ENCODE results near the gene CCNT2.

CCNT2 gene

GRCh38 chr2:134988994-134989605 is 70.5 kb downstream of the CCNT2 start:
- H3K4me3 ChIP-seq = no peak overlapping the region
- no peak for DNase-seq (ENCODE audit: low spot score)

GRCh38 chr2:134999521-134999920 is 80.9 kb downstream of the CCNT2 start:
- Histone ChIP-seq H3K4me3 (no peak overlapping the region), H3K27ac (no peak overlapping the region)
- DNase-seq (ENCODE audit: low spot score) = no peak
- no peak for TF ChIP-seq CTCF (IDR thresholded peaks at IDR 0.05)

More at GRCh38 chr2:134988994-134989605, 70.5 kb downstream of the CCNT2 start:
- no peak overlapping the region for H3K27ac ChIP-seq
- TF ChIP-seq CTCF (IDR thresholded peaks at IDR 0.05) = no peak

- no peak for TF ChIP-seq CTCF (IDR thresholded peaks at IDR 0.05)
- no peak overlapping the region for H3K4me3 ChIP-seq
- no peak for DNase-seq (ENCODE audit: low spot score)
- no peak overlapping the region for H3K27ac ChIP-seq
These were observed 84.2 kb downstream of the CCNT2 start for GRCh38 chr2:135002836-135003235.

- H3K27ac ChIP-seq = no peak overlapping the region
- peak; percentile 76 for DNase-seq (ENCODE audit: low spot score)
- TF ChIP-seq CTCF (IDR thresholded peaks at IDR 0.05) = peak; percentile 86
- no peak overlapping the region for H3K4me3 ChIP-seq
These were observed 85.6 kb downstream of the CCNT2 start for GRCh38 chr2:135004005-135004746.

- no peak for TF ChIP-seq CTCF (IDR thresholded peaks at IDR 0.05)
- Histone ChIP-seq H3K4me3 (no peak overlapping the region), H3K27ac (no peak overlapping the region)
- DNase-seq (ENCODE audit: low spot score) = no peak
These were observed 87.1 kb downstream of the CCNT2 start for GRCh38 chr2:135005753-135006152.

Data from coronary artery (tissue), 2 donors.